H1 (cell line): ENCODE measurements around the gene SHISA6. TPM values are rescaled to one million over a fixed set of nuclear protein-coding genes. Genes with fewer than 3 reads are reported as not detected.

Experiments used
- ATF2 ChIP-seq: IDR thresholded peaks from 2 replicates; pipeline ENCODE4 v1.6.1; 2012; ENCODE audit warnings: low read length, inconsistent platforms
- KDM1A ChIP-seq: fragments of 200-600, 300-600 bp; sonication (generic); IDR thresholded peaks from 2 replicates; pipeline ENCODE4 v1.7.1; 2016; ENCODE audit warnings: mild to moderate bottlenecking, low read length, borderline replicate concordance
- TCF12 ChIP-seq: IDR thresholded peaks from 2 replicates; pipeline ENCODE4 v1.6.1; 2011; ENCODE audit warnings: low read depth, mild to moderate bottlenecking, low read length
- polyA plus RNA-seq, 7 experiments: library from polyadenylated mRNA; depleted of rRNA in 3 of 7; stranded (reverse) in 5 of 7; unstranded in 2 of 7; fragments of >200 nt in 5 of 7; fragments of 200-250 nt in 2 of 7; gene quantifications; 1 replicate in 5 of 7; 2 replicates in 1 of 7; 4 replicates in 1 of 7; pipeline versions ENCODE4 v1.2.1 to v1.2.3, GENCODE V29; 2011 to 2013; ENCODE audit warnings: missing spikeins in 2 of 7, mixed read lengths in 2 of 7
- total RNA-seq: library from RNA; stranded (reverse); fragmentation: NEBNext Ultra II Directional; extraction: Animal tissue kit (Norgen Biotek cat#: 25700); gene quantifications from 2 replicates; pipeline ENCODE4 v1.2.1, GENCODE V29; 2021

SHISA6 gene
- total and polyA plus RNA-seq, 2 of the 8 experiments (the other 6 are each of a cell fraction or from before 2014, with no cell fraction given) = 2.9 to 4.8 TPM

- TF ChIP-seq ATF2 (no peak), KDM1A (no peak), TCF12 (no peak)
Observed at GRCh38 chr17:11221721-11222120, 19.3 kb upstream of the SHISA6 start (continued).
